NCI-H2196 (cell line): Measurements from ENCODE around the gene TARDBP.
"Not testable (repeated sequence)": the region's sequence is repeated elsewhere in the genome, so short reads cannot be mapped to it uniquely, and the experiment has no call there.

Experiments
- DNase-seq: peaks from one replicate; lab custom pipeline; 2025; ENCODE audit not compliant: unreplicated experiment; lab: John Stamatoyannopoulos, UW

TARDBP gene

DNA sequence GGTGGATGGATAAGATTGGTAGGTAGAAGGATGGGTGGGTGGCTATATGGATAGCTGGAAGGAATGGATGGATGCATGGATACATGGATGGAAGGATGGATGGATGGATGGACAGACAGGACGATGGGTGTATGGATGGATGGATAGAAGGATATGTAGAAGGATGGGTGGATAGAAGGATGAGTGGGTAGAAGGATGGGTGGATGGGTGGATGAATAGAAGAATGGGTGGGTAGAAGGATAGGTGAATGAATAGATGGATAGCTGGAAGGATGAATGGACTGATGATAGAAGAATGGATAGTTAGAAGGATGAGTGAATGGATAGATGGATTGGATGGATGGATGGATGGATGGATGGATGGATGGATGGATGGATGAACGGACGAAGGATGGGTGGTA is 29.6 kb downstream of the TARDBP start:
- DNase-seq = no peak

DNA sequence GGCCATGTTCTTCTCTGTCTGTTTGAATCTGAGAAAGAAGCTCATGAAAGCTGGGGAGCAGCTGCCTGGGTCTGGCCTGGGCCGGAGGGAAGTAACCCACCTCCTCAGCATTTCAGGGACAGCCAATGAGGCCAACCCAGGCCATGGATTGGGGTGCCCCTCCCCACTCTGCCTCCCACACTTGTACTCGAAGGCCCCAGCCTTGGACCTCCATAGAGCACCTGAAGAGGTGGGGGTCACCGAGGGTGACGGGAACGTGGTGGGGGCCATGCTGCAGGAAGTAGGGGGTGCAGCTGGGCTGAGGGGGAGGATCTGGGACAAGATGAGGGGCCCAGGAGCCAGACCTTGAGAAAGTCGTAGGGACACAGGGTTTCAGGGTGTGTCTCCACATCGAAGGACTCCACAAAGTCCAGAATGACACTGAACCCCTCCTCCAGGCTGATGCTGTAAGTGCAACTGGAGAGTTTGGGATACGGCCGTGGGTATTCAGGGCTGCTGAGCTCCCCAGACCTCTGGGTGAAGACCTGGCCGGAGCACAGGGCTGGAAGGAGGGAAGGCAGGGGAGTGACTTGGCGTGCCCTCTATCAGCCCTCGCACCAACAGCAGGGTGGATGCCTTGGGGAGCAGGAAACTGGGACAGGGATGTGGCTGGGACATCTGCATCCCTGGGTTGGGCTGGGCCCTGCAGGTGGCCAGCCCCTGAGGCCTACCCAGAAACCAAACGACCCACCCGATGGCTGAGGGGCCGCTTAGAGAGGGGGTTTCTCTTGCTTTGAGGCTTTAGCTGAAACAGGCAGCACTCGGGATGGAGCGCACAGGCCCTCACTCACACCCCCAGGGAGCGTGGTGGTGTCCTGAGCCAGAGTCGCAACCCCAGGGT is 30.8 kb downstream of the TARDBP start:
- no peak for DNase-seq

DNA sequence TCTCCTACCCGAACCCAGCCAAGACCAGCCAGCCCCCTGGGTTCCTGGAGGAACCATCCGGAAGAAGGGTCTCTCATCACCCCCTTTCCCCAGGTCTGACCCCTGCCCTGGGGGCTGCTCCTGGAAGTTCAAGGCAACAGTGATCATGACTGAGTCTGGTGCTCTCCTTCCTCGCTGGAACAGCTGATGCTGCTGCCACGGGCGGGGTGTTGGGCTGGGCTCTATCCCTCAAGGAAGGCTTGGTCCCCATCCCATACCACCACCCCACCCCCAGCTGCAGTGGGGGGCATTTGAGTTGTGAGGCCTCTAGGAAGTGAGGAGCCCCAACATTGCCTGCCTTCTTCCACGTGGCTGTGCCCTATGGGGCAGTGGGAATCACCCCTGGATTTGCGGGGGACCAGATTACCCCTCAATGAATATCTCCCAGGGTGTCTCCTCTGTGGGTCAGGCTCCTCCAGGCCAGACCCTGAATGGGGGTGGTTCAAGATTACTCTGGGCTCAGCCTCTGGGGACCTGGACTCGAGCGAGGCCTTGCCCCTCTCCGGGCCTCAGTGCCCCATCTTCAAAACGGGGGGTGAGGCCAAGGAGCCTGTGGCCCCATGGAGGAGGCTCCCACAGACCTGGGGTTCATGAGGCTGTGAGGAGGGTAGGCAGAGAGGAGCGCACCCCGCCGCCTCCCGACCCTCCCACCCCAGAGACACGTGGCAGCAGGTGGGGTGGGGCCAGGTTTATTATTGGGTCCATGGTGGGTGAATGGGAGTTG is 31.8 kb downstream of the TARDBP start:
- DNase-seq = no peak

DNA sequence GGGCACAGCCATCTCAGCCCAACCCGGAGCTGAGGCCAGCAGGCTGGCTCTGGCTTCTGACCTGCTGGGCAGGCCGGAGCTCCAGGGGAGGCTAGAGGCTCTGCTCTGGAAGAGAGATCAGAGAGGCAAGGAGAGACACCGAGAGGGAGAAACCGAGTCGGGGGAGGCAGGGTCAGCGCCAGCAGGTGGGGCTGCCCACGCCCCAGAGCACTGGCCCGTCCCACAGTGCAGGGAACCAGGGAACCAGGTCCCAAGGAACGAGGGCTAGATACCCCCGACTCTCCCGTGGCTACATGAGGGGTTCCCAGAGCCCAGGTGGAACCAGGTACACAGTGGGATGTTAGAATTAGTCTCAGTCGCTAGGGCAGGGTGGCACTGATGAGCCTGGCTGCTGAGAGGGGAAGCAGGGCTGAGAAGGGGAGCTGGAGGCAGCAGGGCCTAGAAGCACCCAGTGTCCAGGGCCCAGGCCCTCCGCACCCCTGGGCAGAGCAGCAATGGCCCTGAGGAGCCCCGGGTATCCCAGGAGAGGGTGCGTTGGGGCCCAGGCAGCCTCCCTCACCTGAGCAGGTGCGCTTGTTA is 32.5 kb downstream of the TARDBP start:
- DNase-seq = no peak

DNA sequence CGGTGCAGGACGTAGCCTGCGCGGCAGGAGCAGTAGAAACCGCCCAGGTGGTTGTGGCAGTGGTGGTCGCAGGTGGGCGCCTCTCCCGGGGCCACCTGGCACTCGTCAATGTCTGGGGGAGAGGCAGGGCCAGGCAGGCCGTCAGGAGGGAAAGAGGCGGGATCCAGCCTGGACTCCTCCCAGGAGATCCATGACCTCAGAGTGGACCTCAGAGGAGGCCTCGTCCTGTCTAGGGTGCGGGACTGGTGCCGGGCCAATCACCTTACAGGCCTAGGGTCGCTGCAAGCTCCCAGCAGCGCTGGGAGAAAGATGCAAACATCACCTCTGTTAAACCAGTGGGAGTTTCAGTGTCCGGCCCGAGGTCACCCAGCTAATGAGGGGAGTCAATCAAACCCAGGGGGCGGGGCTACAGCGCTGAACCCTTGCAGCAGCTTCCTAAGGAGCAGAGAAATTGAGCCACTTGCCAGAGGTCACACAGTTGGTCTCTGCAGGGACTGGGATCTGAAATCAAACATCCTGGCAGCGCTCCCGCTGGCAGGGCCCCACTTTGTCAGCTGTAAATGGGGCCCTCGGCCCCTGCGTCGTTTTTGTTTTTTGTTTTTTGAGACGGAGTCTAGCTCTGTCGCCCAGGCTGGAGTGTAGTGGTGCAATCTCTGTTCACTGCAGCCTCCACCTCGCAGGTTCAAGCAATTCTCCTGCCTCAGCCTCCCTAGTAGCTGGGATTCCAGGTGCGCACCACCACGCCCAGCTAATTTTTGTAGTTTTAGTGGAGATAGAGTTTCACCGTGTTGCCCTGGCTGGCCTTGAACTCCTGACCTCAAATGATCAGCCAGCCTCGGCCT is 33.2 kb downstream of the TARDBP start:
- no peak for DNase-seq

DNA sequence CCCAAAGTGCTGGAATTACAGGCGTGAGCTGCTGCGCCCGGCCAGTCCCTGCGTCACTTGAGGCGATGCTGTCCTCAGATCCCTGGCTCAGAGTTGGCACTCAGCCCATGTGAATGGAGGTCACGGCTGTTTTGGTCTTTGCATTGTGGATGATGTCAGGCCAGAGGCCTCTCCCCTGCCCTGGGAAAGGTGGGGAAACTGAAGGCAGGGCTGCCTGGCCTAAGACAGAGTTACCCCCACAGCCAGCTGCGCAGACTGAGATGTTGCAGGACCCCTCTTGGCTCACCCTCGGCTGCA is 33.8 kb downstream of the TARDBP start:
- DNase-seq = no peak

DNA sequence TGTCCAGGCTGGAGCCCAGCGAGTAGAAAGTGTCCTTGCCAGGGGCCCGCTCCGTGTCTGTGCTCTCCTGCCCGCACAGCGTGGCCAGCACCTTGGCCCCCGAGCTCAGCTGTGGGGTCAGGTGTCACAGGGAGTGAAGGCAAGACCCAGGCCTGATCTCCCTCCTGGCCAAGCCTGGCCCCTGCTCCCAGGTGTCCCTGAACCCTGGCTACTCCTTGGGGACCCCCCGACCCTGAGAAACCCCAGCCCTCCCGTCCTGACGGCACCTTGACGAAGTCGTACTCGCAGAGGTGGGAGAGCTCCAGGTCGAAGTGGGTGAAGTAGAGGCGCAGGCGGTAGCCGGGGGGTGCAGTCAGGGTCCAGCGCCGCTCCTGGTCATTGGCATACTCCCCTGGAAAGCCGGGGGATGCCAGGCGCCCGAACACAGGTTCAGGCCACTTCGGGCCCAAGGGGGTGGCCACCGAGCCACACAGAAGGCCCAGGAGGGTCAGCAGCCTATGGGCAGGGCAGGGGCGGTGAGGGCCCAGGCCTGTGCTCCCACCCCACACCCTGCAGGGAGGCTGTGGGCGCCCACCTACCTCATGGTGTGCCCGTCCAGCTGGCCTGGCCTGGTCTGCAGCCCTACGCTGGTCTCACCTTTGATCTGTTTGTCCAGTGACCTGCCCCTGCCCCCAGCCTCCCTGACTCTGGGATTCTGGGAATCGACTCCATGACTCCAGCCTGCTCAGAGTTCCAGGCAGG is 34.3 kb downstream of the TARDBP start, which contains the start of gene MASP2:
MASP2 (minus strand) TSS at position 615 of the 741 bp plus-strand sequence; CDS start at position 583, 32 bp downstream.
- DNase-seq = no peak

DNA sequence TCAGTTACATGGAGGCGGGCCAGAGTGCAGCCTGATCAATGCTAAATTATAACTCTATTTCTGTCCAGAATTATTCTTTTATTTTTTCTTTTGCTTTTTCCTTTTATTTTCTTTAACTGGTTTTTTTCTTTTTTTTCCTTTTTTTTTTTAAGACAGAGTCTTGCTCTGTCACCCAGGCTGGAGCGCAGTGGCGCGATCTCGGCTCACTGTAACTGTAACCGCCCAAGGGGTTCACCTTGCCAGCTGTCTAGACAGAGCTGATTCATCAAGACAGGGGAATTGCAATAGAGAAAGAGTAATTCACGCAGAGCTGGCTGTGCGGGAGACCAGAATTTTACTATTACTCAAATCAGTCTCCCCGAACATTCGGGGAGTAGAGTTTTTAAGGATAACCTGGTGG is 38.7 kb downstream of the TARDBP start:
- DNase-seq = not testable (repeated sequence)

DNA sequence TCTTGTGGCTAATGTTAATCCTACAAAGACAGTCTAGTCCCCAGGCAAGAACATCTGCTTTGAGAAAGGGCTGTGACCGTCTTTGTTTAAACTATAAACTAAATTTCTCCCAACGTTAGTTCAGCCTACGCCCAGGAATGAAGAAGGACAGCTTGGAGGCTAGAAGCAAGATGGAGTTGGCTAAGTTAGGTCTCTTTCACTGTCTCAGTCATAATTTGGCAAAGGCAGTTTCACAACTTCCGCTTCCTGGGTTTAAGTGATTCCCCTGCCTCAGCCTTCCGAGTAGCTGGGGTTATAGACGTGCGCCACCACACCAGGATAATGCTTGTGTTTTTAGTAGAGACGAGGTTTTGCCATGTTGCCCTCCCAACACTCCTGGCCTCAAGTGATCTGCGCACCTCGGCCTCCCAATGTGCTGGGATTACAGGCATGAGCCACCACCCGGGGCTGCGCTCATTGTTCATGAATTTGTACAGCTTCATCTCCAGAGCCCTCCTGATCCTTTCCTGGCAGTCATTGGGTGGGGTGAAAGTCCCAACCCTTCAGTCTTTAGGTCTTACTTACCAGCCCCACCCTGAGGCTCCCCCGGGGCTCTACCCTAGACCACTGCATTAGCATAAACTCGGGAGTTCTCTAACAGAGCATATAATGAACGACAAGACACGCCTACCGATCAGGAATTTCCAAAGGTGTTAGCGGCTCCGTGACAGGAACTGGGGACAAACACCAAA is 39.5 kb downstream of the TARDBP start:
- no peak for DNase-seq

DNA sequence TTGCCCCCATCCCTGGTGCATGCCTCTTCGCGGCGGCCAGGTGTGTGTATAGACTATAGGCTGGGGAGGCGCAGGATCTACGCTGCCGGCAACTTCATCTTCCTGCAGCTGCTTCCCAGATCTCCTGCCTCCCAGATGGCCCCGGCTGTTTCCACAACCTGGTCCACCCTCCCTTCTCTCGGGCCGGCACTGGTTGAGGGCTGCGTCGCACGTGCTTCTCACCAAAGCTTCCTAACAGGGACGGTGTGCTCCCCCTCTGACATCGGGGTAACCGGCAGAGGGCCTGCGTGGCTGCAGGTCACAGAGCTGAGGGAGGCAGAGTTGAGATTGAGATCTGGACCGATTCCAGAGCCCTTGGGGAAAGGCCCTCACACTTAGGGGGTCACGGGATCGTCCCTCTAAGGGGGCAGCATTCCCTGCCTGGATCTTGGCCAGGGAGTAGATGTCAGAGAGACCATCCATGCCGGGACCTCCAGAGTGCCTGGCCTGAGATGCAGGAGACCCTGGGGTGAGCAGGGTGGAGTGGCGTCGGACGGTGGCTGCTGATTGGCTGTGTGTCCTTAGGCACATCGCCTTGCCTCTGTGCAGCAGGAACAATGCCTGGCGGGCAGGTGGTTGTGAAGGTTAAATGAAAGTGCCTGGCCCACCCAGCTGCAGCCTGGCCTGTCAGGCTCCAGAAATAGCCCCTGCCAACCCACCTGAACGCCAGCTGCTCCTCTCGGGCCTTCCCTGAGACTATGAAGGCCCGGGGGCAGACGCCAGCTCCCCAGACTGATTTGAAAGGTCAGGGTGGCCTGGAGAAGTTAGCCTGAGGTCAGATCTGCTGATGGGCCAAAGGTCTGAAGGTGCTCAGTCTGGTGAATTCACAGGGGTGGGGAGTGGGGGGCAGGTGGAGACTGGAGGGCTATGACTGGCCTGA is 40.6 kb downstream of the TARDBP start:
- DNase-seq = no peak

DNA sequence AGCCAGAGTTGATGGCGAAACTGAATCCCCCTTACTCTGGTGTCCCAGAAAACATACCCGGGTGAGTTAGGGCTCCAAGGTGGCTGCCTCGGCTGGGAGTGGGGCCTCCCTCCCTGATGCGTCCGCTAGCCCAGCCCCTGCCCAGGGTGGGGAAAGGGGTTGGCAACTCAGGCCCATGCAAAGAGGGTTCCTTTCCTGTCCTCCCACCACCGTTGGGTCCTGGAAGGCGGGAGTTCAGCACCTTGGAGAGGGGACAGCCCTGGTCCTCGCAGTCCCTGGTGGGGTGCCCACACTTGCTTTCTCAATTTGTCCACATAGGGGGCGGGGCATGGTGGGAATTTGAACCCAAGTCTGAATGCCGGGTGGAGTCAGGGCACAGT is 41.3 kb downstream of the TARDBP start:
- no peak for DNase-seq

DNA sequence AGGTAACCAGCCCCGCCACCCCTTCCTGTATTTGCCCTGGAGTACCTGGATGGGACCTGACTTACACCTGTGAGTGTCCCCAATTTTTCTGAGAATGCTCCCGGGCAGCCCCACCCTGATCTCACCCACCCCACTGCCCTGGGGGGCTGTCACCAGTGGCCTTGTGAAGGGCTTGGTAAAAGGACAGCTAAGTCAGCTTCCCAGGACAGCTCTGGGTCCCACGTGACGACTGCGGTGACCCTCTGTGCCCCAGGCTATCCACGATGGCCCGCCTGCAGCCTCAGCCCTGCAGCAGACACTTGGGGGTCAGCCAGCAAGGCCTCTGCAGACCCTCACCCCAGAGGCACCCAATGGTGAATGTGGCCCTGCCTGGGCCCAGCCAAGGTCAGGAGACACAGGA is 41.7 kb downstream of the TARDBP start:
- no peak for DNase-seq

DNA sequence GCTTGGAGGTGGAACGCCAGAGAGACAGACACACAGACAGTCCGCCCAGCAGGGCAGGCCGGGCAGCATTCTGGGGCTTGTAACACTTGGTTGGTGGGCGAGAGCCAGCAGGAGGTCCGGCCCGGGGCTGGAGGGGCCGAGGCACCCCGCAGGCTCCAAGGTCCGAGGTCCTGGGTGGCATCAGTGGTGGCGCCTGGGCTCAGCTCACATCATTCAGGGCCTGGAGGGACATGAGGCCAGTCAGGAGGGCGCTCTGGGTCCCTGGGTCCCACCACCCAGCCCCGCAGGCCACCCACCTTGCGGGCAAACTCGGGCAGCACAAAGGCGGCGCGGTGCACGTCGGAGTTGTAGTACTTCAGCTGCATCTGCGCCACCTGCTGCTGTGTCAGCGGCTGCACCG is 42.2 kb downstream of the TARDBP start:
- no peak for DNase-seq

DNA sequence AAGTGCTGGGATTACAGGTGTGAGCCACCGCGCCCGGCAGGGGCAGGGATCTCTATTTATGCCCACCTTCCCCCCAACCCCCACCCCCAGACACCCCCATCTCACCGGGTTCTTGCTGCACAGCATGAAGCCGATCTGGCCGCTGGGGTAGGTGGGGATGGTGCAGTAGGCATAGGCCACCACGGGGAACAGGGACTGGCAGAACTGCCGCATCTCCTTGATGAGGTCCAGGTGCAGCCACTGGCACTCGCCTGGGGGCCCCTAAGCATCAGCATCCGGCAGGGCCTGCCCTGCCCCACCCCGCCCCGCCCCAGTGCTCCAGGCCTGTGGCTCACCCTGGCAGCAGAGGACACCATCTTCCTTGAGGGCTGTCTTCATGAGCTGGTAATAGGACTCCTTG is 43.2 kb downstream of the TARDBP start:
- no peak for DNase-seq

DNA sequence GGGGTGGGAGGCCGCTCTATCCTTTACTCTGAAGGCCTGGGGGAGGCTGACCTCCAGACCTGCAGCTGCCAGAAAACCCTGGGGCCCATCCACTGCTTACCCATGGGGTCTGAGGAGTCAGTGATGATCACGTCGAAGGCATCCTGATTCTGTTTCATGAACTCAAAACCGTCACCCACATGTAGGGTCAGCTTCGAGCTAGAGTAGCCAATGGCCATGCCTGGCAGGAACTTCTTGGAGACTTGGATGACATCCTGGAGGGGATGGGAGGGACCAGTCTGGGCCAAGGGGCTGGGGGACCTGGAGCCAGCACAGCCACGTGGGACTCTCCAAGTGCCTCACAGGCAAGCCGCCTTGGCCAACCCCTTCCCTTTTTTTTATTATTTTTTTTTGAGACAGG is 44.0 kb downstream of the TARDBP start:
- DNase-seq = no peak

DNA sequence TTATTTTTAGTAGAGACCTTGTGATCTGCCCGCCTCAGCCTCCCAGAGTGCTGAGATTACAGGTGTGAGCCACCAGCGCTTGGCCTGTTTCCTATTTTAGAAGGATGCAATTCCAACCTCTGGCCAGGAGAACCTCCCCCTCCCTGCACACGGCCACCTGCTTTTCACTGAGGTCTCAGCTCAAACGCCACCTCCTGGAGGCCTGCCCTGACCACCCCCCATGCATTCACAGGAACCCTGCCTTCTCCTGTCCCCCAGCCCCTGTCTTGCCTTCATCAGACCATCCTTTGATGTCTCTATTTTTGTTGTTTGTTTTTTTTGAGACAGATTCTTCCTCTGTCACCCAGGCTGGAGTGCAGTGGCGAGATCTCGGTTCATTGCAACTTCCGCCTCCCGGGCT is 45.0 kb downstream of the TARDBP start:
- no peak for DNase-seq

DNA sequence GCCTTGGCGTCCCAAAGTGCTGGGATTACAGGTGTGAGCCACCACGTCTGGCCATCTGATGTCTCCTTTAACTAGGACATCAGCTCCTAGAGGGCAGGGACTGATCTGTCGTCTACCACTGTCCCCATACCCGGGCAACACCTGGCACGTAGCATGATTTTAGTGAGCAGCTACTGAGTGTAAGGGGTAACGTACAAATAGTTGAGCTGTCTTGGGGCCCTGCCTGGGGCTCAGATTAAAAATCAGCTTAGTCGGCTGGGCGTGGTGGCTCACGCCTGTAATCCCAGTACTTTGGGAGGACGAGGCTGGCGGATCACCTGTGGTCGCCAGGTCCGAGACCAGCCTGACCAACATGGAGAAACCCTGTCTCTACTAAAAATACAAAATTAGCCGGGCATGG is 45.6 kb downstream of the TARDBP start:
- DNase-seq = no peak

DNA sequence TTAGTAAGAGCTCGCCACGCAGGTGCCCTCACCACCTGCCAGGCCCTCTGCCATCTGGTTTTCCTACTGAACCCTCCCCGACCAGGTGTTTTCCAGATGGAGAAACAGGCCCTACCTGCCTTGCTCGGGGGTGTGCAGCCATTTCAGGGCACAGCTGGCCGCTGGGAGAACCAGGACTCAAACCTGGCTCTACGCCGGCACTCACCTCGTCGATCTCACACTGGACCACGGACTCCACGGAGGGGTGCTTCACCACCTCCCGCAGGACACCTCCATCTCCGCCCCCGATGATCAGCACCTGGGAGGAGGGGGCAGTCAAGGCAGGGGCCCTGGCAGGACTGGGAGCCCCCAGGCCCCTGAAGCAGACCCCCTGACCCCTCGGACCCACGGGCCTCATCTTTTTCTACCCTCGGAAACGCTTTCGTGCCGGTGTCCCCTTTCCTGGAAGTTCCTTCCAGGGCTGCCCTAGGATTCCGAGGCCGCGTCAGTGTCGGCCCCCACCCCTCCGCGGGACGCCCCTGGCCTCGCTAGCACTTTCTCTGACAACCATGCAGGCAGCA is 46.2 kb downstream of the TARDBP start:
- DNase-seq = peak; percentile 50
